ENCODE results near the gene MTHFD1L.

Gene MTHFD1L

GRCh38 chr6:150899231-150899630 lies 33.7 kb downstream of the MTHFD1L start:
- no peak for DNase-seq

GRCh38 chr6:150900049-150900448 lies 34.5 kb downstream of the MTHFD1L start:
- no peak for DNase-seq

GRCh38 chr6:150902142-150902776 lies 36.8 kb downstream of the MTHFD1L start:
- DNase-seq, result no peak

GRCh38 chr6:150905769-150906168 lies 40.3 kb downstream of the MTHFD1L start:
- no peak for DNase-seq

- DNase-seq, result no peak
Observed at GRCh38 chr6:150906641-150907326, 41.3 kb downstream of the MTHFD1L start.

- no peak for DNase-seq
Observed at GRCh38 chr6:150907383-150907782, 41.9 kb downstream of the MTHFD1L start.

GRCh38 chr6:150908901-150909300 lies 43.4 kb downstream of the MTHFD1L start:
- DNase-seq, result no peak

GRCh38 chr6:150910561-150910960 lies 45.1 kb downstream of the MTHFD1L start:
- no peak for DNase-seq

GRCh38 chr6:150914372-150914771 lies 48.9 kb downstream of the MTHFD1L start:
- no peak for DNase-seq

- no peak for DNase-seq
Observed at GRCh38 chr6:150915131-150915879, 49.8 kb downstream of the MTHFD1L start.

- no peak for DNase-seq
Observed at GRCh38 chr6:150915880-150916265, 50.4 kb downstream of the MTHFD1L start.

GRCh38 chr6:150919938-150920337 lies 54.4 kb downstream of the MTHFD1L start:
- DNase-seq, result no peak

- DNase-seq, result no peak
Observed at GRCh38 chr6:150922137-150922536, 56.6 kb downstream of the MTHFD1L start.

- DNase-seq, result no peak
Observed at GRCh38 chr6:150924808-150925589, 59.5 kb downstream of the MTHFD1L start.

- no peak for DNase-seq
Observed at GRCh38 chr6:150925590-150925928, 60.1 kb downstream of the MTHFD1L start.

GRCh38 chr6:150925976-150926375 lies 60.5 kb downstream of the MTHFD1L start:
- no peak for DNase-seq

GRCh38 chr6:150928882-150929281 lies 63.4 kb downstream of the MTHFD1L start:
- DNase-seq, result no peak

GRCh38 chr6:150929416-150929815 lies 63.9 kb downstream of the MTHFD1L start:
- no peak for DNase-seq

- no peak for DNase-seq
Observed at GRCh38 chr6:150930841-150931240, 65.3 kb downstream of the MTHFD1L start.

- no peak for DNase-seq
Observed at GRCh38 chr6:150931405-150931804, 65.9 kb downstream of the MTHFD1L start.

GRCh38 chr6:150932996-150933395 lies 67.5 kb downstream of the MTHFD1L start:
- DNase-seq, result no peak

- no peak for DNase-seq
Observed at GRCh38 chr6:150934380-150934779, 68.9 kb downstream of the MTHFD1L start.

- no peak for DNase-seq
Observed at GRCh38 chr6:150936021-150936555, 70.6 kb downstream of the MTHFD1L start.
